GM11168 (cell line): ENCODE results near the gene NADK.

Source experiments
- in situ Hi-C: fragments of 300-500 bp; cut with MboI; formaldehyde crosslinking; loops from one replicate; pipeline ENCODE4 v1.12.0; 2022; ENCODE audit warnings: low sequenced_read_pairs; ENCODE audit not compliant: unreplicated experiment

The NADK gene

GRCh38 chr1:1764876-1765470 lies 13.3 kb downstream of the NADK start:
- in situ Hi-C loops, result no loop called here

DNA sequence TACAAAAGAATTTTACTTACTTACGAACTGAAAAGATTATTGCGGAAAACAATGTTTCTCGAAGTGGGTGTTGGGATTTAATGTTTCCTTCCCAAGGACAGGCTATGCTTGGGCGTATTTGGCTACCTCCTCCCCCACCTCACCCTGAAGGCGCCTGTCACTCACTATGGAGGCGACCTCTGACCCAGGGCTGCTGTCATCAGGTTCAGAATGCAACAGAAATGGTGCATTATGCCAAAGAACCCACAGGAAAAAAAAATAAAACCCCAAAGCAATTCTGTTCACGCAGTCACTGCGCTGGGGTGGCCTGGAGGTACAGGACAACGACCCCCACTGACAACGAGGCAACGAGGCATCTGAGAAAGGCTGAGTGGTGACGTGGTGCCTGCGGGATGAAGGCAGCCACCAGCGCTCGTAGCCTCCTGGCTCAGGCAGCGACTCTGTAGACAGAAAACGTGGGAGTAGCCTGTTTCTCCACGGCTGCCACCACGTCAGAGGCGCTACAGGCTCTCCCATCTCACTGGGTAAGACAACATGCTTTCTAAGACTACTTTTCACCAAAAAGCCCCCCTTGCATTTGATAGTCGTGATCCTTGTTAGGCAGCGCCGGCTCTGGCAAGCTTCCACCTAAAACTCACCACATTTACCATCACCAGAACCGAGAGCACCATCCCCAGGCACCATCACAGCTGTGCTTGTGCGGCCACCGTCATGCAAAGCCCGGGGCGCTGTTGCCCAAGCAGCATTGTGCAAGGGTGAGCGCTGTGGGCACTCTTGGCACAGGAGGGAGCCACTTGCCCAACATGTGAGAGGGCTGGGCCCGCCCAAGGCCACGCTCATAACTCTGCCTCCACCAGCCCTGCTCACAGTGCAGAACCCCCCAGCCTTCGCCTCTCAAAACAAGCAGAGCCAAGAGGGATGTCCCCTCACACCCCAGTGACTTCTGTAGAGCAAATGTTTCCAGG lies 14.3 kb downstream of the NADK start:
- in situ Hi-C loops, result no loop called here

DNA sequence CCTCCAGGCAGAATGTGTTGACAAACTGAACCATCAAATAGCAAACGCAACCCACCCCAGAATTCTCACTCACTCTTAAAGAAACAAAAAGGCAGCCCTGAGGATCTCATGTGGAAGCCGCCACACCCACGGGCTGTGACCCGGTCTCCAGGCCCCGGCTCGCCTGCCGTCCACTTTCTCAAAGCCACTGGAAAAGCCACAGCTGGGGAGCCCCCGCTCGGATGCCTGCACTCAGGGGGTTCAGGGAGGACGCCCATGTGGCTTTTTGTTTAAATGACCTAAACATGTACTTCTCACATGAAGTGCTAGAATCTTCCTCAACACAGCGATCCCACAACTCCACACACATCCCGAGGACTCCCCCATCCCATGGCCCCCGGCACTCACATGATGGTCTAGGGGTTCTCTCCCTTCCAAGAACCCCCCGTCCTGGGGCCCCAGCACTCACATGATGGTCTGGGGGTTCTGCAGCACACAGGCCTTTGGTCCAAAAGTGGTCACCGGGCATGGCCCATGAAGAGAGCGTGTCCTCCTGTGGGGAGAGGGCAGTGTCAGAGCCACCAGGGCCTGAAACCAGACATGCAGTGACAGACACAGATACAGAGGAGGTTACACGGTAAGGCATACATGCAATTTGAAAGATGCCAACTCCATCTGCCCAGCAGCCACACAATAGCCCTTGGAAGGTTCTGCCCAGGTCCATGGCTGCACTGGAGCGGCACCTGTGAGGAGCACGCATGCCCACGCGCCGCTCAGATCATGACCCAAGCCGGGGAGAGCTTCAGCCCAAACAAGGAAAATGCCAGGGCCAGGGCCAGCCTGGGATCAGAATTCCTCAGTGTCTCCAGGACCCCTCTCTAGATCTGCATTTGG lies 16.5 kb downstream of the NADK start:
- in situ Hi-C loops, result no loop called here

DNA sequence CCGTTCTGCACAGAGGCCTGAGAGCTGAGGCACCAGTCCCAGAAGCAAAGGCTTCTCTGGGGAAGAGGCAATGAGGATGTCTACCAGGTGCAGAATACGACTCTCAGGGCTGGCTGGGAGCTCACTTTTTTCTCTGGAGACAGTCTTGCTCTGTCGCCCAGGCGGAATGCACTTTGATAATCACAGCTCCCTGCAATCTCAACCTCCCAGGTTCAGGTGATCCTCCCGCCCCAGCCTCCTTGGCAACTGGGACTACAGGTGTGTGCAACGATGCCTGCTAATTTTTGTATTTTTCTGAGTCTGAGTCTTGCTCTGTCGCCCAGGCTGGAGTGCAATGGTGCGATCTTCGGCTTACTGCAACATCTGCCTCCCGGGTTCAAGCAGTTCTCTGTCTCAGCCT lies 17.6 kb downstream of the NADK start:
- in situ Hi-C loops, result no loop called here

DNA sequence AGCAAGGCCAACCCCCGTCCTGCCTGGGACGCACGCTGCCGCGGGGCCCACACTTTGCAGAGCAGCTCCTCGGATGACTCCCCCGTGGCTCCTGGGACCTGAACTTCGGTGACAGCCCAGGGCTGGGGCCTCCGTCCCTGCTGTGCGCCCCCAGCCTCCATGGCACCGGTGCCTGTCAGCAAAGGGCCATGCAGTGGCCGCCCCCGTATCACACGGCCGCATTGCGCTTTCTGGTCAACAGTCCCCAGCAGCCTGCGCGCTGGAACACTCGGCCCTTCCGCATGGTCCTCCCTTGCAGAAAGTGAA lies 18.0 kb downstream of the NADK start:
- in situ Hi-C loops, result no loop called here

DNA sequence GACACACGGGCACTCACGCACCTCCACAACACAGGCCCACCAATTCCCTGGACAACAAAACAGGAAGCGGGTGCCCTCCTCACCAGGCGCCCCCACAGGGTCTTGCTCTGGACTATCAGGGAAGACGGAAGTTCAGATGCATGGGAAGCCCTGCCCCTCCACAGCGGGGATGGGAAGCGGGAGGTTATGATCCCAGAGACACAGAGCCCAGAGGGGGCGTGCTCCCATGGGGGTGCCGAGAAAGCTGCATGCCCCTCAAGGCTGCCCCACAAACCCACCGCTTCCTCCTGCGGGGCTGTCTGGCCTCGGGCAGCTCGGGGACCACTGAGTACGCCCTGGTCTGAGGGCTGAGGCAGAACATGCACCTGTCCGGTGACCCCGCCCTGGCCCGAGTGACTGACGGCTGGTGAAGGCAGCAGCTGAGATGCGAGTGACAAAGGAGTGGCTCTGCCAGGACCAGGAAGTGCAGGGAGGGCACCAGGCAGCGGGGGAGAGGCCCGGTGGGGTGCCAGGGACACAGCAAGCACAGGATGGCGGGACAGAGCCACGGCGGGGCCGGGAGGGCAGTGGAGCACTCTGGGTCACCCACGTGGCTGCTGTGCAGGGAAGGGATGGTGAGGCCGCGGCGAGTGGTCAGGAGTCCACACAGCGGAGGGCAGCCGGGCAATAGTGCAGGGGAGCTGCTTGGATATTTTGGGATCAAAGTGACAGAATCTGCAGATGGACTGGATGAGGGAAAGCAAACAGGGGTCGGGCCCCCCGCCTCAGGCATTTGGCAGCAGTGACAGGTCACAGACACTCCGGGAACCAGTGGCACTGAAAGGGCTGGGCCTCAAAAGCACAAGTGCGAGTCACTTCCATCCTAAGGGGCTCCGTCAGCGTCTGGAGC lies 18.6 kb downstream of the NADK start:
- in situ Hi-C loops, result no loop called here

DNA sequence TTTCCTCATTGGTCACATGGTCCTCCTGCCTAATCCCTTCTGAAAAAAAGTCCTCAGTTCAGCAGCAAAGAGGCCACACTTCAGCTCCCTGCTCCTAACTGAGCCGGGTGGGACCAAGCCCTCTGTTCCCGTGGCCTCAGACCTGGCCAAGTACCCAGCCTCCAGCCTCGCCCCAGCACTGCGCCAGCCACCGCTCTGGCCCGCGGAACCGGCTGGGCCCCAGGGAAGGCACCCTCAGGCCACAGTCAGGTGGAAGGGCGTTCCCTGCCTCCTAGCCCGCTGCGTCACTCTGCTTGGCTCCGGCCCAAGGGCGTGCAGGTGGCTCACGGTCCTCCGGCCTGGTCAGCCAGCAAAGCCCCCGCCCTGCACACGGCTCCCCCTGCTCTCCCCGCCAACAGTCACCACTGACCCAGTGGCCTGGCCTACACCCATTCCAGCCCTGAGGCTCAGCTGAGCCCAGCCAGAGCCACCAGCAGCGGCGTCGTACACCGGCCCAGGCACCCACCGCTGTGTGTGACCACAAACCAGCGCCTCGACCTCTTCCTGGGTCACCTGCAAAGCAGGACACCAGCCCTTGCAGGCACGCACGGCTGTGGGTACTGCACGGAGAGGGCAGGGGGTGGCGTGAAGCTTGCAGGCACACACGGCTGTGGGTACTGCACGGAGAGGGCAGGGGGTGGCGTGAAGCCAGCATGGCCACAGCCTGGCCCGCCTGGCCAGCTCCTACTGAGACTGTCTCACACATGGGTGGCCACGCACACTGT lies 19.4 kb downstream of the NADK start:
- in situ Hi-C loops, result no loop called here

DNA sequence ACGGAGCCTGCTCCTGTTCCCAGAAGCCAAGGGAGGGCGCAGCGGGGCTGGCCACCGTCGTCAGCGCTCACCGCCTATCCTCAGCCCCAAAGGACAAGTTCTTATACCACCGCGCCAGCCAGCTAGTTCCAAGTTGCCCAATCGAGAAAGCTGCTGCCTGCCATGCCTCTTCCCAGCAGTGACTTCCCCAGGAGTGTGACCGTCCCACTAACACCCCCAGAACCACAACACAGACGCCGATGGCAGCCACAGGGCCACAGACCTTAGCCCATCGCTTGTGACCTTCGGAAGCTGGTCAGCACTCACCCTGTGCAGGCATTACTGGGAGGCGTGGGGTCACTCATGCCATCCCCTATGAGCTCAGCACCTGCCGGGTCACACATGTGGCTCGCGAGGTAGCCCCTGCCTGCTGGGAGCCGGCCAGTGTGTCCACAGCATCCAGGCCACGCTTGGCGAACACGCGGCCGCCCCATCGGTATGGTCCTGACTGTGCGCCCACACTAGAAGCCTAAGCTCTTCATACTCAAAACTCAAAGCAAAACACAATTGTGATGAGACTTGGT lies 20.1 kb downstream of the NADK start:
- in situ Hi-C loops, result no loop called here

GRCh38 chr1:1757422-1758058 lies 20.7 kb downstream of the NADK start:
- in situ Hi-C loops, result no loop called here

DNA sequence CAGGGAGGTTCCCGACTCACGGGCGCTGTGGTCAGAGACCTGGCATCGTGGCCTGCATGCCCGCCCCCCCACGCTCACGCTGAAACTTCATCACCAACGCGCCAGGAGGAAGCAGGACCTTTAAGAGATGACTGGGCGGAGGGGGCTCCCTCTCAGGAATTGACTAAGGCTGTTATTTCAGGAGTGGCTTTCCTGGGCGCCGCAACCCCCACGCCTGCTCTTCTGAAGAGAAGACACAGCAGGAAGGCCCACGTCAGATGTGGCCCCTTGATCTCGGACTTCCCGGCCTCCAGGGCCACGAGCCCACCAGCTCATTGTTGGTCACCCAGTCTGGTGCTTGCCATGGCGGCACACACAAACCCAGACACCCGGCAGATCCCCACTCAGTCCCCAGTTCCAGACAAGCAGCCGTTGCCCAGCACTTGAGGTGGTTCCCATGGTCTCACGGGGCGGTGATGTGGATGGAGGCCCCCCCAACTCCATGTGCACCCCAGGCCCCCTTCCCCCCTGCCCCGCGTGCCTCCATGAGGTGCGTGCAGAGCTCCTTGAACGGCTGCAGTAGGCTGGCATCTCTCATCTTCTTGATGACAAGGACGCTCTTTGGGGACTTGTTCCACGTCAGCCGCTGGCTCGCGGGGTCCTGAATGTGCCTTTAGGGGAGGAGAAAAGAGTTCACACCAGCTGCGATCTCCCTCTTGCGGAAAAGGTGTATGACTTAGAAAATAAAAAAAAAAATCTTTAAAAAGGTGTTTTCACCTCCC lies 21.4 kb downstream of the NADK start:
- in situ Hi-C loops, result no loop called here

DNA sequence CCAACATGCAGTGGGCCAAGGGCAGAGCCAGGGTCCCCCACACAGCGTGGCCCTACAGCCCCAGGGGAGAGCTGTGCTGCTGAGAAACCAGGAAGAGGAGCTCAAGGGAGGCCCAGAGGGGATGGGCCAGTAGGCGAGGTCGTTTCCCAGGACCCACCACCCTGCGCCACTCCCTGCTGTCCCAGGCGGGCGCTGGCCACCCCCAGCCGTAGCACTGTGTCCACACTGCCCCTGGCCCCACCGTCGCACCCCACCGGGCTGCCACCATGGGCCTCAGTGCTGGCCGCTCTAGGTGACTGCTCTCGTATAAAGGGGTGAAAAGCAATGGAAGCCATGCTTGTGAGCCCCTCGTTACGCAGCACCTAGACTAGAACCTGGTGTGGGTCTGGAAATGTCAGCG lies 22.4 kb downstream of the NADK start:
- in situ Hi-C loops, result no loop called here

GRCh38 chr1:1755426-1755825 lies 22.8 kb downstream of the NADK start:
- in situ Hi-C loops, result no loop called here

- in situ Hi-C loops, result no loop called here
Measured at GRCh38 chr1:1754051-1754815, 24.0 kb downstream of the NADK start.

DNA sequence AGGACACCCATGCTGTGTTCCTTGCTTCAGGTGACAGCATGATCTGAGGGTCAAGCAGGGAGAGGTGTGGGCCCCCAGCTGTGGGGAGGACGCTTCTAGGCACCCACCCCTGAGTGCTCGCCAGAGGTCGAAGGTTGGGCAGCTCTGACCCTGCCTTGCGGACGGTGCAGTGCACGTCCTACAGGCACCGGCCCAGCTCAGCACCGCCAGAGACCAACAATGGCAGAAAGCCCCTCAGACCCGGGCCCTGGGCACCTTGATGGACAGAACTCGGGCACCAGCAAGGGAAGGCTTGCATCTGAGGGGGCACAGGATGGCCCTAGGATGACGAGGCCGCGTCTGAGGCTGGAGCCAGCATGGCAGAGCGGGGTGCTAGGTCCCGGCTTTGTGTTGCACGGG lies 24.7 kb downstream of the NADK start:
- in situ Hi-C loops, result no loop called here

- in situ Hi-C loops, result no loop called here
Measured at GRCh38 chr1:1752636-1753606, 25.3 kb downstream of the NADK start.

DNA sequence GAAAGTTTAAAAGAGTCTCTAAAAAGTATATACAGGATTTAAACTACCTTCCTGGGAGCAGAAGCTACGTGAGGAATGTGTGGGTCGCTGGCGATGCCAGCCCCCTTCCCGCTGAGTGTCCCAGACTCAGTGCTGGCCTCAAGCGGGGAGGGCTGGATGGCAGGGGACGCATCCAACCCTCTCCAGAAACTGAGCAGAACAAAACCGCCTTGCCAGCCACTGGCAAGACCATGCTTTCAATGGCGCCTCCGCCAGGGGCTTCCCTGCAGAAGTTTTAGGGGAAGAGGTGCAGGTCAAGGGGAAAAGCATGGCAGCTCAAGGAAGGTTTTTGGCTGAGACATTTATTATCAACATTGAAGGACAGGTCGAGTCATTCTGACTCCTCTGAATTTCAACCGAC lies 26.1 kb downstream of the NADK start:
- in situ Hi-C loops, result no loop called here
